ENCODE data around the gene SLC25A21.

Gene SLC25A21

GRCh38 chr14:37047226-37047625 is 125.2 kb downstream of the SLC25A21 start:
- WGBS, 2 experiments (ENCODE audit: insufficient coverage in 2 of 2): 94 to 100% methylated on average over 2 to 3 of the region's 4 CpGs
- Histone ChIP-seq H3K4me3 (ENCODE audit: extremely low read depth, insufficient read depth, low read length, poor library complexity, severe bottlenecking) (no peak overlapping the region), H3K36me3 (ENCODE audit: control insufficient read depth, insufficient read depth, low read length) (no peaks in the 10 kb centered on the region), H3K4me1 (ENCODE audit: control insufficient read depth, insufficient read depth, low read length, poor library complexity, severe bottlenecking) (no peaks in the 10 kb centered on the region), H3K9me3 (ENCODE audit: control insufficient read depth, low read length) (no peaks in the 10 kb centered on the region), H3K27ac (ENCODE audit: low read depth, low read length, severe bottlenecking) (no peak overlapping the region)

DNA sequence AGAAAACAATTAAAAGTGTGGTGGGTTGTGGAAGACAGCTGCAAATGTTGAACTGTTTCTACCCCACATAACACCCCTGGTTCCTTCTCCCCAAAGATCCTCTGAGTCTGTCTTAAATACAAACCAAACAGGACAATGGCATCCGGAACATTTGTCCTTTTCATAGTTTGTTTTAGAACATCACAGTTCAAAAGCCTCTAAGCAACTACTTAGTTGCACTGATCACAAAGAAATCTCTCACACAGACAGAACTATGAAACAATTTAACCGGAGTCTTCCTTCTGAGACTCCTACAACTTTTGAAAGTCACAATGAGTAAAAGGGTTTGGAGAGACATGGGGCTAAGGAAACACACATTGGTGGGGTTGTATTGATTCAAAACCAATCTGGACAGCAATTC is 125.6 kb downstream of the SLC25A21 start:
- 67 to 86% methylated on average over 1 of the region's 2 CpGs for WGBS, 2 experiments (ENCODE audit: insufficient coverage in 2 of 2)
- Histone ChIP-seq H3K4me3 (ENCODE audit: extremely low read depth, insufficient read depth, low read length, poor library complexity, severe bottlenecking) (no peak overlapping the region), H3K27ac (ENCODE audit: low read depth, low read length, severe bottlenecking) (no peak overlapping the region), H3K4me1 (ENCODE audit: control insufficient read depth, insufficient read depth, low read length, poor library complexity, severe bottlenecking) (no peaks in the 10 kb centered on the region), H3K36me3 (ENCODE audit: control insufficient read depth, insufficient read depth, low read length) (no peaks in the 10 kb centered on the region), H3K9me3 (ENCODE audit: control insufficient read depth, low read length) (no peaks in the 10 kb centered on the region)

- Histone ChIP-seq H3K4me1 (ENCODE audit: control insufficient read depth, insufficient read depth, low read length, poor library complexity, severe bottlenecking) (no peaks in the 10 kb centered on the region), H3K4me3 (ENCODE audit: extremely low read depth, insufficient read depth, low read length, poor library complexity, severe bottlenecking) (no peak overlapping the region), H3K9me3 (ENCODE audit: control insufficient read depth, low read length) (no peaks in the 10 kb centered on the region), H3K36me3 (ENCODE audit: control insufficient read depth, insufficient read depth, low read length) (no peaks in the 10 kb centered on the region), H3K27ac (ENCODE audit: low read depth, low read length, severe bottlenecking) (no peak overlapping the region)
- 79 to 86% methylated on average over 2 to 4 of the region's 5 CpGs for WGBS, 2 experiments (ENCODE audit: insufficient coverage in 2 of 2)
These were observed 126.9 kb downstream of the SLC25A21 start for GRCh38 chr14:37045340-37046061.

GRCh38 chr14:37037636-37038387 is 134.6 kb downstream of the SLC25A21 start:
- 82 to 100% methylated on average over 1 of the region's 3 CpGs for WGBS, 2 experiments (ENCODE audit: insufficient coverage in 2 of 2)
- Histone ChIP-seq H3K36me3 (ENCODE audit: control insufficient read depth, insufficient read depth, low read length) (no peaks in the 10 kb centered on the region), H3K4me3 (ENCODE audit: extremely low read depth, insufficient read depth, low read length, poor library complexity, severe bottlenecking) (no peak overlapping the region), H3K9me3 (ENCODE audit: control insufficient read depth, low read length) (no peaks in the 10 kb centered on the region), H3K4me1 (ENCODE audit: control insufficient read depth, insufficient read depth, low read length, poor library complexity, severe bottlenecking) (peaks cover 31% of the 10 kb centered on the region), H3K27ac (ENCODE audit: low read depth, low read length, severe bottlenecking) (no peak overlapping the region)

DNA sequence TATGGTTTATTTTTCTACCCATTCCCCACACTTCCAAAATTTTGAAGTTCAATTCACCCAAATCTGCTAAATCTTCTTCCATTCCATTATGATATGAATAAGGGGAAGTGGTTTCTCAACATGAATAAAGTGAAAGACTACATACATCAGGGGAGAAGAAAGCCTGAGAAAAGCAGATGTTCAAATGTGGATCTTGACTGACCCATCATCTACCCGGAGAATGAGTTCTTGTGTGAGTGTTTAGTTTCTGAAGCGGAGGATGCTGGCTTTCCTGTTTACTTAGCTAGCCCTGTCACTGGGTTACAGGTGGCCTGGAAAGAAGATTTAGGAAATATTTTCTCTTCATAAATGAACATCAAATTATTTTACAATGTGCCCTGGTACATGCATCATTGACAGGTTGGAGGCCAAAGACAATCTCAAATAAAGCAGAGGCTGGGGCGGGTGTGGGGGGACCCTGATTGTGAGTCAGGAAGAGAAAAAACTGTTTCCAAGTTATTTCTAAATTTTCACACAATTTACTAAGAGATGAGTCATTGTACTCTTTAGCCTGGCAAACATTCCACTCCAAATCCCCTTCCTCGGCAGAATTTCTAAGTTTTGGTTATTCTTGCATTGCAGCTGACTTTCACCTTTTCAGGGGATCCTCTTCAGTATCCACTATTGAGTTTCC is 135.6 kb downstream of the SLC25A21 start:
- Histone ChIP-seq H3K4me1 (ENCODE audit: control insufficient read depth, insufficient read depth, low read length, poor library complexity, severe bottlenecking) (peaks cover 31% of the 10 kb centered on the region), H3K36me3 (ENCODE audit: control insufficient read depth, insufficient read depth, low read length) (no peaks in the 10 kb centered on the region)
- WGBS, 2 experiments (ENCODE audit: insufficient coverage in 2 of 2): 40 to 90% methylated on average over 1 of the region's 4 CpGs

GRCh38 chr14:37035401-37035800 is 137.0 kb downstream of the SLC25A21 start:
- H3K4me1 ChIP-seq (ENCODE audit: control insufficient read depth, insufficient read depth, low read length, poor library complexity, severe bottlenecking): peaks cover 31% of the 10 kb centered on the region
- H3K36me3 ChIP-seq (ENCODE audit: control insufficient read depth, insufficient read depth, low read length): no peaks in the 10 kb centered on the region
- no peak overlapping the region for H3K27ac ChIP-seq (ENCODE audit: low read depth, low read length, severe bottlenecking)
- H3K4me3 ChIP-seq (ENCODE audit: extremely low read depth, insufficient read depth, low read length, poor library complexity, severe bottlenecking): no peak overlapping the region
- H3K9me3 ChIP-seq (ENCODE audit: control insufficient read depth, low read length): no peaks in the 10 kb centered on the region
- WGBS, 2 experiments (ENCODE audit: insufficient coverage in 2 of 2): 69 to 95% methylated on average over 2 of the region's 2 CpGs

More for the DNA sequence above, 135.6 kb downstream of the SLC25A21 start:
- Histone ChIP-seq H3K9me3 (ENCODE audit: control insufficient read depth, low read length) (no peaks in the 10 kb centered on the region), H3K4me3 (ENCODE audit: extremely low read depth, insufficient read depth, low read length, poor library complexity, severe bottlenecking) (no peak overlapping the region), H3K27ac (ENCODE audit: low read depth, low read length, severe bottlenecking) (no peak overlapping the region)

- H3K9me3 ChIP-seq (ENCODE audit: control insufficient read depth, low read length): no peaks in the 10 kb centered on the region
- peaks cover 31% of the 10 kb centered on the region for H3K4me1 ChIP-seq (ENCODE audit: control insufficient read depth, insufficient read depth, low read length, poor library complexity, severe bottlenecking)
- H3K27ac ChIP-seq (ENCODE audit: low read depth, low read length, severe bottlenecking): no peak overlapping the region
- WGBS, 2 experiments (ENCODE audit: insufficient coverage in 2 of 2): 82 to 98% methylated on average over 5 to 6 of the region's 11 CpGs
- H3K4me3 ChIP-seq (ENCODE audit: extremely low read depth, insufficient read depth, low read length, poor library complexity, severe bottlenecking): no peak overlapping the region
- H3K36me3 ChIP-seq (ENCODE audit: control insufficient read depth, insufficient read depth, low read length): no peaks in the 10 kb centered on the region
These were observed 137.8 kb downstream of the SLC25A21 start for GRCh38 chr14:37034410-37035285.

DNA sequence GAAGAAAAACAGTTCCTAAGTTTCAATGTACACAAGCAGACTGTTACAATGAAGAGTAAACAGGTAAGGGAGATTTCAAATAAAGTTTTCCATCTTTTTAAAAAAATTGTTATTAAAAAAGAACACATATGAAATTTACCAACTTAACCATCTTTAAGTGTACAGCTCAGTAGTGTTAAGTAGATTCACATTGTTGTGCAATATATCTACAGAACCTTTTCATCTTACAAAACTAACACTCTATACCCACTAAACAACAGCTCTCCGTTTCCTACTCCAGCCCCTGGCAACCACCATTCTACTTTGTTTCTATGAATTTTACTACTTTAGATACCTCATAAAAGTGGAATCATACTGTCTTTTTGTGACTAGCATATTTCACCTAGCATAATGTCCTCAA is 139.5 kb downstream of the SLC25A21 start:
- no peak overlapping the region for H3K27ac ChIP-seq (ENCODE audit: low read depth, low read length, severe bottlenecking)
- WGBS, 2 experiments (ENCODE audit: insufficient coverage in 2 of 2): 88 to 100% methylated on average over 1 of the region's 1 CpG
- peaks cover 28% of the 10 kb centered on the region for H3K4me1 ChIP-seq (ENCODE audit: control insufficient read depth, insufficient read depth, low read length, poor library complexity, severe bottlenecking)
- no peak overlapping the region for H3K4me3 ChIP-seq (ENCODE audit: extremely low read depth, insufficient read depth, low read length, poor library complexity, severe bottlenecking)
- H3K9me3 ChIP-seq (ENCODE audit: control insufficient read depth, low read length): no peaks in the 10 kb centered on the region
- H3K36me3 ChIP-seq (ENCODE audit: control insufficient read depth, insufficient read depth, low read length): no peaks in the 10 kb centered on the region

- H3K4me3 ChIP-seq (ENCODE audit: extremely low read depth, insufficient read depth, low read length, poor library complexity, severe bottlenecking): no peak overlapping the region
- no peaks in the 10 kb centered on the region for H3K36me3 ChIP-seq (ENCODE audit: control insufficient read depth, insufficient read depth, low read length)
- H3K4me1 ChIP-seq (ENCODE audit: control insufficient read depth, insufficient read depth, low read length, poor library complexity, severe bottlenecking): no peaks in the 10 kb centered on the region
- WGBS, 2 experiments (ENCODE audit: insufficient coverage in 2 of 2): no CpG with 5 or more reads among the region's 4 CpGs
- no peak overlapping the region for H3K27ac ChIP-seq (ENCODE audit: low read depth, low read length, severe bottlenecking)
- H3K9me3 ChIP-seq (ENCODE audit: control insufficient read depth, low read length): no peaks in the 10 kb centered on the region
These were observed 145.1 kb downstream of the SLC25A21 start for GRCh38 chr14:37027188-37027824.
